Measurements from ENCODE around the gene WDFY4. TPM values are rescaled to one million over a fixed set of nuclear protein-coding genes. Genes with fewer than 3 reads are reported as not detected.

WDFY4 gene
- total RNA-seq, 1 experiment from 2014 or later = not detected

GRCh38 chr10:48636901-48637300 lies 47.8 kb upstream of the WDFY4 start:
- no peak overlapping the region for H2BK15ac ChIP-seq (ENCODE audit: low read depth, low read length)
- H3K36me3 Mint-ChIP-seq (ENCODE audit: insufficient read depth in 1 of 3, low read depth in 3 of 3) = peaks cover 2 to 5% (median 4%) of the 10 kb centered on the region in 3 experiments; a peak in 6 of 7 replicates
- H4K20me1 ChIP-seq (ENCODE audit: control insufficient read depth, insufficient read depth, insufficient read length) = no peaks in the 10 kb centered on the region
- no peak overlapping the region for H3K56ac ChIP-seq (ENCODE audit: insufficient read length, low read depth, low read length)
- no peak overlapping the region for H2AK5ac ChIP-seq (ENCODE audit: insufficient read length, low read length)
- H3K4me2 ChIP-seq (ENCODE audit: insufficient read depth, insufficient read length, low read length) = no peak overlapping the region
- no CpG with 5 or more reads among the region's 3 CpGs for WGBS (ENCODE audit: extremely low coverage, insufficient read length, low lambda C conversion rate)
- no peaks in the 10 kb centered on the region for H3K79me1 ChIP-seq (ENCODE audit: insufficient read depth, low read depth, low read length, poor library complexity, severe bottlenecking)
- TF ChIP-seq CTCF (conservative IDR thresholded peaks at IDR 0.05) = no peak
- H3K4me3 Mint-ChIP-seq = no peak overlapping the region
- no peak overlapping the region for H2BK5ac ChIP-seq (ENCODE audit: insufficient read length, low read length)
- H3T11ph ChIP-seq (ENCODE audit: low read length) = no peak overlapping the region
- H2AFZ ChIP-seq (ENCODE audit: low read length) = no peak overlapping the region
- no peaks in the 10 kb centered on the region for H3K79me2 ChIP-seq (ENCODE audit: insufficient read depth, low read length)
- H3K4me1 ChIP-seq (ENCODE audit: insufficient read depth, low read length) = no peaks in the 10 kb centered on the region
- peaks cover 11% of the 10 kb centered on the region for H3K27me3 Mint-ChIP-seq (ENCODE audit: low read depth)
- H3K27ac ChIP-seq (ENCODE audit: insufficient read length, low read depth, low read length) = no peak overlapping the region
- H2BK120ac ChIP-seq (ENCODE audit: low read depth, low read length, poor library complexity, severe bottlenecking) = no peak overlapping the region
- no peak overlapping the region for H3K18ac ChIP-seq (ENCODE audit: insufficient read length, low read depth, low read length)
- H3K4me1 Mint-ChIP-seq = no peaks in the 10 kb centered on the region
- H3K27me3 ChIP-seq (ENCODE audit: insufficient read depth, low read length) = no peaks in the 10 kb centered on the region
- no peak overlapping the region for H3K4ac ChIP-seq (ENCODE audit: low read depth, low read length)
- no peak overlapping the region; the same call in 1 of the 2 replicates for H3K14ac ChIP-seq (ENCODE audit: insufficient read depth, low read length)
- no peak overlapping the region for H4K8ac ChIP-seq (replicated peaks; ENCODE audit: insufficient read length, low read depth, low read length)
- peaks cover 9% of the 10 kb centered on the region in 2 experiments for H3K9me3 Mint-ChIP-seq
- H3K9me3 ChIP-seq (ENCODE audit: control insufficient read depth, low read depth, low read length) = no peaks in the 10 kb centered on the region
- no peak overlapping the region for H3K9ac ChIP-seq (ENCODE audit: extremely low read depth, insufficient read length, low read length)
- H3K23me2 ChIP-seq (ENCODE audit: insufficient read length, low read depth, low read length, poor library complexity, severe bottlenecking) = no peaks in the 10 kb centered on the region
- no peak overlapping the region for H2BK12ac ChIP-seq (ENCODE audit: insufficient read length, low read depth, low read length)
- no peak overlapping the region for H3K23ac ChIP-seq (ENCODE audit: insufficient read length, low read depth, low read length)
- H2BK20ac ChIP-seq (ENCODE audit: low read depth, low read length, poor library complexity, severe bottlenecking) = no peak overlapping the region
- no peak overlapping the region for H4K5ac ChIP-seq (ENCODE audit: insufficient read length, low read depth, low read length)
- no peak overlapping the region for H3K27ac Mint-ChIP-seq
- no peak overlapping the region for H4K91ac ChIP-seq (ENCODE audit: insufficient read length, low read depth, low read length)
- no peak for DNase-seq

Measured in H9 (cell line).